ENCODE data around the gene SSBP3.

DNA sequence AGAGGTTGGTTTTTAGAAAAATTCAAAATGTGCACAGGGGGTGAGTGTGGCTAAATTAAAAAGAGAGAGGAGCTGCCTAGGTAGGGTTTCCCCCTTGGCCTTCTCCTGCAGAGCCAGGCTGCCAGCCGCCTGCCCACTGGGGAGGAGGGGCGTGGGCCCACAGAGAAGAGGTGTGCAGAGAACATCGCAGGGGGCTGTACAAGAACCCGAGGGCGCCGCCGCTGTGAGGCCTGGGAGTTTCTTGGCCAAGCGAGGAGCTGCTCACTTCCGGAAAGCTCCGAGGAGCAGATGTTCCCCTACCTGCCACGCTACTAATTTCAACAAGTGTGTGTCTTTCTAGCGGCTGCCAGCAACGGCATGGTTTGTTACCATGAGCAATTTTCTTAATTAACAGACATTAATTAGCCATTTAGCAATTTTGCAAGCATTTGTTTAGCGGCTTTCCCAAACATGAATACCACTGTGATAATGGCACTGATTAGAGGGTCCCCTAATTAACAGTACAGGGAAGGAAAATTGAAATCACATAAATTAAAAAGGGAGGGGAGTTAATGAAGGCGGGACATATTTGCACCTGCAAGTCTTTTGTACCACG, 146.6 kb downstream of the SSBP3 start:
- no peak for TF ChIP-seq ARNT (IDR thresholded peaks at IDR 0.05)
- TF ChIP-seq SP1 (IDR thresholded peaks at IDR 0.05) = no peak
- TF ChIP-seq, protein P1, sequence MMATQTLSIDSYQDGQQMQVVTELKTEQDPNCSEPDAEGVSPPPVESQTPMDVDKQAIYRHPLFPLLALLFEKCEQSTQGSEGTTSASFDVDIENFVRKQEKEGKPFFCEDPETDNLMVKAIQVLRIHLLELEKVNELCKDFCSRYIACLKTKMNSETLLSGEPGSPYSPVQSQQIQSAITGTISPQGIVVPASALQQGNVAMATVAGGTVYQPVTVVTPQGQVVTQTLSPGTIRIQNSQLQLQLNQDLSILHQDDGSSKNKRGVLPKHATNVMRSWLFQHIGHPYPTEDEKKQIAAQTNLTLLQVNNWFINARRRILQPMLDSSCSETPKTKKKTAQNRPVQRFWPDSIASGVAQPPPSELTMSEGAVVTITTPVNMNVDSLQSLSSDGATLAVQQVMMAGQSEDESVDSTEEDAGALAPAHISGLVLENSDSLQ (IDR thresholded peaks at IDR 0.05) = no peak

All from HEK293T (cell line).